Activated naive CD8-positive, alpha-beta T cell treated with anti-CD3 and anti-CD28 coated beads, Interleukin-2, amount 10 ng/mL, durations not matched to agents 7 days and 5 days (primary cell): Measurements from ENCODE around the gene USP7. TPM values are rescaled to one million over a fixed set of nuclear protein-coding genes. Genes with fewer than 3 reads are reported as not detected.

Experiments
- ATAC-seq: fragments of 150-1000 bp; cut with Tn5 transposase; one replicate; pipeline ENCODE4 v1.10.0; 2021; ENCODE audit warnings: low read depth, moderate library complexity
- POLR2A ChIA-PET: fragments of 350-600 bp; sonication (Branson Sonifier 250); formaldehyde crosslinking; loops from one replicate; lab custom pipeline; 2021; ENCODE audit warnings: antibody characterized with exemption; lab: Charles Lee
- DNase-seq: peaks from one replicate; pipeline ENCODE4 v3.0.0; 2021
- H3K27ac Mint-ChIP-seq: one replicate; pipeline ENCODE4 v1.8.0; 2022; ENCODE audit warnings: mild to moderate bottlenecking, mixed read lengths
- H3K27me3 Mint-ChIP-seq: one replicate; pipeline ENCODE4 v1.8.0; 2022; ENCODE audit warnings: mild to moderate bottlenecking, moderate library complexity, mixed read lengths
- H3K36me3 Mint-ChIP-seq: one replicate; pipeline ENCODE4 v1.8.0; 2021; ENCODE audit warnings: mild to moderate bottlenecking, mixed read lengths
- H3K4me1 Mint-ChIP-seq: one replicate; pipeline ENCODE4 v1.8.0; 2021; ENCODE audit warnings: mixed read lengths
- H3K4me3 Mint-ChIP-seq: one replicate; pipeline ENCODE4 v1.8.0; 2022; ENCODE audit warnings: mild to moderate bottlenecking, moderate library complexity, mixed read lengths
- H3K9me3 Mint-ChIP-seq: one replicate; pipeline ENCODE4 v1.8.0; 2021; ENCODE audit warnings: mixed read lengths
- total RNA-seq, 2 experiments: library from RNA; stranded (reverse); gene quantifications; one replicate each; pipeline ENCODE4 v1.2.3, GENCODE V29; 2021

Gene USP7
- total RNA-seq, 2 experiments from 2014 or later, result 153 to 162 TPM

DNA sequence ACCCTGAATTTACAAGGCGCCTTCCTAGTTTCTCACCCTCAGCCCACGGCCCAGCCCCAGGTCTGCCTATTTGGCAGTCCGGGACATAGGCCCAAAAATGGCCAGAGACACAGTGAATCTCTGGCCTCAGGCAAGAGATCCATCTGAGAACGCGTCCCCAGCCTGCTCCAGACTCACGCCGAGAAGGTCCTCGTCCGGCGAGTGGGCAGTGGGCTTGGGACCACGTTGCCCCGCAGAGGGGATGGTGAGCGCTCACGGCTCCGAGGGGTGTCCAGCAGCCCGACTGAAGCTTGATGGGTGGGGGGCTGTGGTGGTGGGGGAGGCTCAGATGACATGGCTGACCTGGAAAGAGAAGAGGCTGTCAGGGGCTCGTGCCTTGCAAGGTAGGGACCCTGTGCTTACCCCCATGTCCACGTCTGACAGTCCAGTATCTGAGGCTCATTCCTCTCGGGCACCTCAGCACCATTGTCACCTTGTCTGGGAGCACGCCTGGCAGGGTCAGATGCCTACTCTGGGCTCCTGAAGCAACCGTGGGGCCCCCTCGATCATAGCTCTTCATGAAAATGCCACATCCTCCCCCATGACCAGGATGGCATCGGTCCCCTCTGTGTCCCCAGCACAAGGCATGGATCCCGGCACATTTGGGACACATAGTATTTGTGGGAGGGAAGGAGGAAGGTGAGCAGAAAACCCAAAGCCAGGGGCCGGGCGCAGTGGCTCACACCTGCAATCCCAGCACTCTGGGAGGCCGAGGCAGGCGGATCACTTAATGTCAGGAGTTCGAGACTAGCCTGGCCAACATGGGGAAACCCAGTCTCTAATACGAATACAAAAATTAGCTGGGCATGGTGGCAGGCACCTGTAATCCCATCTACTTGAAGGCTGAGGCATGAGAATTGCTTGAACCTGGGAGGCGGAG, 104.5 kb downstream of the USP7 start:
- peaks cover 27% of the 10 kb centered on the region for H3K36me3 Mint-ChIP-seq
- ATAC-seq, result no peak
- POLR2A ChIA-PET, result interaction anchor here (2.4 kb wide), 1 partner anchor 9 kb away, joined by 10 read pairs; the partner anchor contains the start of gene CARHSP1
- no peak overlapping the region for H3K4me3 Mint-ChIP-seq
- H3K9me3 Mint-ChIP-seq, result no peaks in the 10 kb centered on the region
- H3K27ac Mint-ChIP-seq, result peak overlapping the region; percentile 34
- H3K27me3 Mint-ChIP-seq, result no peaks in the 10 kb centered on the region
- H3K4me1 Mint-ChIP-seq, result peaks cover 41% of the 10 kb centered on the region
- DNase-seq, result peak; percentile 16

DNA sequence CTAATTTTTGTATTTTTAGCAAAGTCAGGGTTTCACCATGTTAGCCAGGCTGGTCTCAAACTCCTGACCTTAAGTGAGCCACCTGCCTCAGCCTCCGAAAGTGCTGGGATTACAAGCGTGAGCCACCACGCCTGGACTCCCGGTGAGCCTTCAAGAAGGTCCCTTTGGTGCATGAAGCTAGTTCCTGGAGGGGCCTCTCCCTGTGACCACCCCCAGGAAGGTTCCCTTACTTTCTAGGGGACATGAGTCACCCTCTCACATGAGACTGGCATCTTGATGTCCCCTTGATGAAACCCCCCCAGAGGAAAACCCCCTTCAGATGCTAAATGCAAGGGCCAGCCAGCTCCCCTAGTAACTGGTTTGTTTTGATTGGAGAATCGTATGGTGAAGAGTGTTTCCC, 107.7 kb downstream of the USP7 start:
- H3K4me1 Mint-ChIP-seq, result peaks cover 32% of the 10 kb centered on the region
- no peaks in the 10 kb centered on the region for H3K27me3 Mint-ChIP-seq

DNA sequence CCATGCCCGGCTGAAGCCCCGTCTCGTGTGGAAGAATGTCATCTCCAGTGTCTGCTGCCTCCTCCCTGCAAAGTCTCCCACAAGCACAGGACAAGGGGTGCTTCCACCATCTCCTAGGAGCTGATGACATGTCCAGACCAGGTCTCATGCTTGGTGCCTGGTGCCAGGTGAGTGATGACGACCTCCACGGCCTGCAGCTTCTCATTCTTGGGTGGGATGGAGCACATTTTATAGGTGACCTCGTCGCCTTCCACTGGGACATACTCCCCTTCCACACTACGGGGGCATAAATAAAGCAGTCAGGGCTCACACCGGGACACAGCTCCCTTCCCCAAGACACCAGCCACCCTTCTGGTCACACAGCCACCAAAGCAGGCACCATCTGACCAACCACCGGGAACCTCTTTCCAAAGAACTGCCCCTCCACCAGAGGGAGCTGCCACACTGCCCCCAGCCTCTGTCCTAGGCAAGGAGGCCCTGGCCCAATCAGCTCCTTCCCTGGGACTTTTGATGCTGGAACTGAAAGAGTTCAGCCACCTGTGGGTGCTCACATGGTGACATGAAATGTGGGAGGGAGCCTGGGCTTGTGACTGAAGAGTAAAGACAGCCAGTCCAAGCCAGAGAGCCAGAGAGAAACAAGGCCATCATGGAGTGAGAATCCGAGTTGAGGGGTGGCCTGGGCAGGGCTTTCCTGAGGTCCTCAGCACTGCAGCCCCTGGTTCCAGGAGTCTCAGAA, 108.5 kb downstream of the USP7 start:
- POLR2A ChIA-PET, result interaction anchor here (1.2 to 1.5 kb wide), 2 partner anchors 8 to 11 kb away, joined by 4 read pairs; no protein-coding TSS in a partner anchor
- peak; percentile 28 for DNase-seq
- ATAC-seq, result no peak
- H3K9me3 Mint-ChIP-seq, result no peaks in the 10 kb centered on the region
- H3K4me1 Mint-ChIP-seq, result peaks cover 38% of the 10 kb centered on the region
- no peaks in the 10 kb centered on the region for H3K27me3 Mint-ChIP-seq
- peak overlapping the region; percentile 69 for H3K27ac Mint-ChIP-seq
- peaks cover 36% of the 10 kb centered on the region for H3K36me3 Mint-ChIP-seq
- no peak overlapping the region for H3K4me3 Mint-ChIP-seq

More for the DNA sequence above, 107.7 kb downstream of the USP7 start:
- H3K36me3 Mint-ChIP-seq, result peaks cover 31% of the 10 kb centered on the region
- H3K4me3 Mint-ChIP-seq, result no peak overlapping the region
- ATAC-seq, result no peak
- no peaks in the 10 kb centered on the region for H3K9me3 Mint-ChIP-seq
- H3K27ac Mint-ChIP-seq, result peak overlapping the region; percentile 48
- peak; percentile 24 for DNase-seq
- POLR2A ChIA-PET, result interaction anchor here (1.2 to 1.5 kb wide), 2 partner anchors 8 to 10 kb away, joined by 4 read pairs; no protein-coding TSS in a partner anchor

DNA sequence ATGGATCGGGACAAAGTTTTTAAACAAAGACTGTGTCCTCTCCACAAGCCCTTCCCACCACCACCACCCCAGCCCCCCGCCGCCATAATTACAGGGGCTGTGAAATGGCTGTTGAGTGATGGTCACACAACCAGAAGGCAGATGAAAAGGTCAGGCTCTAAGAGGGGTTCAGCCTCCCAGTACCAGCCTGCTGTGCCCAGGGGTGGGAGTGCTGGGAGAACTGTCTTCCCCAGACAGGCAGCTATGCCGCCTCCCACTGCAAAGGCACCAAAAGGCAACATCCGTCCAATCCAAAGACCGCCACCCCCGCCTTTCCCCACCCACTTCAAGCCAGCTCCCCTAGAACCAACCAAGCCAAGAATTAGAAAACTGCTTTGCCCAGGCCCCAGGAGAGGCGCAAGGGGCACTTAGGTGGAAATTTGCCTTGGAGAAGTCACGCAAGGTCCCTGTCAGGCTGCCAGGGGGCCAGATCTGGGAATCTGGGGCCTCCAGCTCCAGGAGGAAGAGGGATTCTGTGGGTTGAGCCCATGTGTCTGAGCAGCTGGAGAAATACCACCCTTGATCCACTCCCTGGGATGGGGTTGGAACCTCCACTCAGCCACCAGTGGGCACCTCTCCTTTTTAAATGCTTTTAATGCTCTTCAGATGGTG, 109.3 kb downstream of the USP7 start:
- Mint-ChIP-seq H3K27ac (no peak overlapping the region), H3K36me3 (peaks cover 36% of the 10 kb centered on the region), H3K9me3 (no peaks in the 10 kb centered on the region), H3K27me3 (no peaks in the 10 kb centered on the region), H3K4me3 (no peak overlapping the region), H3K4me1 (peaks cover 38% of the 10 kb centered on the region)
- POLR2A ChIA-PET, result interaction anchor here (1.2 to 2.0 kb wide), 3 partner anchors 9 to 14 kb away, joined by 4 to 16 read pairs (median 4); partner anchors contain the start of gene CARHSP1
- peak; percentile 23 for DNase-seq
- ATAC-seq, result no peak

DNA sequence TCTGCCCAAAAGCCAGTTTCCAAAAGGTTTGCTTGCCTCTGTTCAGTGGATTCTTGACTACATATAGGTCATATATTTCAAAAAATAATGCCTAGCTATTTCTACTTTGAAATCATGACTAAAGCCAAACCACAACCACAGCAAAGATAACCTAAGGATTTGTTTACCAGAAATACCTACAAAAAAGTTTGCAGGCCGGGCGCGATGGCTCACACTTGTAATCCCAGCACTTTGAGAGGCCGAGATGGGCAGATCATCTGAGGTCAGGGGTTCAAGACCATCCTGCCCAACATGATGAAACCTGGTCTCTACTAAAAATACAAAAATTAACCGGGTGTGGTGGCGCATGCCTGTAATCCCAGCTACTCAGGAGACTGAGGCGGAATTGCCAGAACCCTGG, 110.1 kb downstream of the USP7 start:
- POLR2A ChIA-PET, result interaction anchor here (1.4 to 2.0 kb wide), 2 partner anchors 10 to 15 kb away, joined by 3 to 16 read pairs; partner anchors contain the start of gene CARHSP1

DNA sequence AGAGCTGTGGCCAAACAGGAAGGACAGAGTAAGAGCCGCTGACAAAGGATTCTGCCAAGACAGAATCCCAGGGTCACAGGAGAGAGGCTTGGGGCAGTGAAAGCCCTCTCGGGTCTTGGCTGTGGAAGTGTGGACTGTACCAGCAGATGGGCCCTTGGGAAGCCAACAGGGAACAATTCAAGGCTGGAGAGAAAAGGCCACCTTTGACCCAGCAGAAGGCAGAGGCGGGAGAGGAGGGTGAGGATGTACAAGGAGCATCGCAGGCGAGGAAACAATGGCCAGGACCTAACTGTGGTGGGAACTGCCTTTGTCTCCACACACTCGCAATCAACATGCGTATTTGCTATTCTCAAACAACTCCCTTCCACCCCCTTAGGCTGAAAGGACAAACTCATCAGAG, 110.6 kb downstream of the USP7 start:
- H3K4me1 Mint-ChIP-seq, result peaks cover 33% of the 10 kb centered on the region
- H3K4me3 Mint-ChIP-seq, result no peak overlapping the region
- DNase-seq (no peak), ATAC-seq (no peak)
- H3K9me3 Mint-ChIP-seq, result no peaks in the 10 kb centered on the region
- peaks cover 32% of the 10 kb centered on the region for H3K36me3 Mint-ChIP-seq
- POLR2A ChIA-PET, result interaction anchor here (1.4 to 2.0 kb wide), 2 partner anchors 11 to 15 kb away, joined by 3 to 16 read pairs; partner anchors contain the start of gene CARHSP1
- no peaks in the 10 kb centered on the region for H3K27me3 Mint-ChIP-seq
- H3K27ac Mint-ChIP-seq, result peak overlapping the region; percentile 58

More for the DNA sequence above, 110.1 kb downstream of the USP7 start:
- no peaks in the 10 kb centered on the region for H3K9me3 Mint-ChIP-seq
- ATAC-seq, result no peak
- no peak overlapping the region for H3K4me3 Mint-ChIP-seq
- peaks cover 35% of the 10 kb centered on the region for H3K4me1 Mint-ChIP-seq
- no peaks in the 10 kb centered on the region for H3K27me3 Mint-ChIP-seq
- no peak for DNase-seq
- H3K27ac Mint-ChIP-seq, result peak overlapping the region; percentile 45
- peaks cover 34% of the 10 kb centered on the region for H3K36me3 Mint-ChIP-seq

DNA sequence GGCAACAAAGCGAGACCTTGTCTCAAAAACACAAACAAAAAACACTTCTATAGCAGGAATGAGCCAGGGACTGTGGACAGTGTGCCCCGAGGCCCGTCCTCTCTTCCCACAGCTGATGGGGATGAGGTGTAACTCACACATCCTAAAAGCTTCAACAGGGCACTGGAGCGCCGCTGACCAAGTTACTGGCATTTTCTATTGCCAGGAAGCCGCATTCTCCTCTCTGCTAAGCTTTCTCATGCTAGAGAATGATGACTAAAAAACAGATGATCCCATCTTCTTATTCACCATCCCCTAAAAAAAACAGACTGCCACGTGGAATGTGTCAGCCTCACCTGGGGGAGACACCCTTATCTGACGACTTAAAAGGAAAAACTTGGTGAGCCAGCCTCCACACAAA, 111.2 kb downstream of the USP7 start:
- Mint-ChIP-seq H3K4me1 (peaks cover 29% of the 10 kb centered on the region), H3K9me3 (no peaks in the 10 kb centered on the region), H3K4me3 (no peak overlapping the region), H3K27me3 (no peaks in the 10 kb centered on the region), H3K36me3 (peaks cover 28% of the 10 kb centered on the region), H3K27ac (peak overlapping the region; percentile 58)
- ATAC-seq (no peak), DNase-seq (no peak)
- POLR2A ChIA-PET, result interaction anchor here (1.4 to 2.0 kb wide), 3 partner anchors 11 to 16 kb away, joined by 3 to 16 read pairs (median 9); partner anchors contain the start of gene CARHSP1

DNA sequence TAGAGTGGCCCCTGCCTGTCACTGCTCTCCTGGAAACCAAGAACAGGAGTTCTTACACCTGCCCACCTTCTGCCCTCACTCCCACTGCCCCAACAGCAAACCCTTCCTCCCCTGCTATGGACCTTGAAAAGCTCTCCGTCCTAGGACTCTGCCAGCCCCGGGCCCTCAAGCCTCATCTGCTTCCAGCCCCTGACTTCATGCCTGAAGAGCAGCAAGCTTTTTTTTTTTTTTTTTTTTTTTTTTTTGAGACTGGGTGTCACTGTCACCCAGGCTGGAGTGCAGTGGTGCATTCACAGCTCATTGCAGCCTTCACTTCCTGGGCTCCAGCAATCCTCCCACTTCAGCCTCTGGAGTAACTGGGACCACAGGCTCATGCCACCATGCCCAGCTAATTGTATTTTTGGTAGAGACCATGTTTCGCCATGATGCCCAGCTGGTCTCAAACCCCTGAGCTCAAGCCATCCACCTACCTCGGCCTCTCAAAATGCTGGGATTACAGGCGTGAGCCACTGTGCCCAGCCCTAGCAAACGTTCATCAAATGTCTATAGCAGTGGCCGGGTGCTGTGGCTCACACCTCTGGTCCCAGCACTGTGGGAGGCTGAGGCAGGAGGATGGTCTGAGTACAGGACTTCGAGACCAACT, 111.8 kb downstream of the USP7 start:
- Mint-ChIP-seq H3K9me3 (no peaks in the 10 kb centered on the region), H3K4me1 (peaks cover 28% of the 10 kb centered on the region), H3K27me3 (no peaks in the 10 kb centered on the region), H3K27ac (peak overlapping the region; percentile 35), H3K4me3 (no peak overlapping the region), H3K36me3 (peaks cover 26% of the 10 kb centered on the region)
- POLR2A ChIA-PET, result interaction anchor here (0.5 to 1.8 kb wide), 3 partner anchors 17 to 245 kb away, joined by 3 to 9 read pairs (median 4); partner anchors contain the start of gene CARHSP1
- no peak for ATAC-seq
- DNase-seq, result no peak

DNA sequence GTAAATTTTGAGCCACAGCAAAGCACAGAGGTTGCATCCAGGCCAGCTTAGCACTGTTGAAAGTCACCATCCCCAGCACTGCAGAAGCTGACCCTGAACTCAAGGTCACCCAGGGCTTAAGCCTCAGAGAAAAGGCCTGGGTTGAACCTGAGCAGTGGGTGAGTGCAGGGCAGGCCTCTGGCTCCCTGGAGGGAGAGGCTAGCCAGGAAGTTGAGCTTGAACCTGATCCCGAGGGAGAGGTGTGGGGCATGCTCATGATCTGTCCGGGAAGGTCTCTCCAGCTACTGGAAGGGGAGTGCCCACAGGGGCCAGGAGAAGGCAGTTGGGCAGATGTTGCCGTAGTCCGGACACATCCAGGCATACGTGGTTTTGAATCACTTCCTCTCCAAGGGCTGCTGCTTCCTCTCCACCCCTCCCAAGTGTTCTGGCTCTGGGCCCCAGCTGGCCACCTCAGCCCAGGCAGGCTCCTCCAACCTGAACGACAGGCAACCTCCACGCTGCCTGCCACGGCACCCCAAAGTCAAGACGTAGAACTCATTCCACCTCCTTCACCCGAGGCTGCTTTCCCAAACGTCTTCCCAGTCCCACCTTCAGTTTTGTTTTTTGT, 113.3 kb downstream of the USP7 start:
- Mint-ChIP-seq H3K9me3 (no peaks in the 10 kb centered on the region), H3K27ac (peak overlapping the region; percentile 83), H3K27me3 (no peaks in the 10 kb centered on the region), H3K4me3 (peak overlapping the region; percentile 50), H3K36me3 (peaks cover 18% of the 10 kb centered on the region), H3K4me1 (peaks cover 21% of the 10 kb centered on the region)
- POLR2A ChIA-PET, result interaction anchor here (0.6 to 1.8 kb wide), 4 partner anchors 18 to 52 kb away, joined by 3 to 9 read pairs (median 4); partner anchors contain the start of gene CARHSP1
- ATAC-seq (peak; percentile 31), DNase-seq (no peak)

DNA sequence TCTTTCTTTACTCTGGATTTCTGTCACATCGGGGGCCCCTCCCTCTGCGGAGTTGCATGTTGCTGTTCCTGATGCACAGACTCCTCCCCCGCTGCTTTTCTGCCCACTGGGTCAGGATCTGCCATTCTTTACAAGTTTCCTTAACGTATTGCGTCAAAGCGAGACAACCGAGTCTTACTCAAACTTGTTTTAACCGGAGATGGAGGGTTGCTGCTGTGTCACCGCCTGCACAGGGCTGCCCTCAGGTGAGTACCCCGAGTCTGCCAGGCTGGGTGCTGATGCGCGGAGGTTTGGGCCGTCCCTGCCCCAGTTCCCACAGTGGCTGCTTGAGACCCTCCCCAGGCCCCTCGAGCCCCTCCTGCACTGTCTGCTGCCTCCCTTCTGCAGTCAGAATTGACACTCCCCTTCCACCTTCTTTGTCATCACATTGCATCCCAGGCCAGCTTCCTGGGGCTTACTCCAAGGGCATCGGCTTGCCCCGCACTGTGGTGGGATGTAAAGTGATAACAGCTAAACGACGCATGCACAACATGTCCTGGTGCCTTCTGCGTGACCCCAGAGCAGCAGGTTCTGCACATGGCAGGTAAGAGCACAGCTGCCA, 114.2 kb downstream of the USP7 start:
- no peak overlapping the region for H3K4me3 Mint-ChIP-seq
- peaks cover 16% of the 10 kb centered on the region for H3K4me1 Mint-ChIP-seq

DNA sequence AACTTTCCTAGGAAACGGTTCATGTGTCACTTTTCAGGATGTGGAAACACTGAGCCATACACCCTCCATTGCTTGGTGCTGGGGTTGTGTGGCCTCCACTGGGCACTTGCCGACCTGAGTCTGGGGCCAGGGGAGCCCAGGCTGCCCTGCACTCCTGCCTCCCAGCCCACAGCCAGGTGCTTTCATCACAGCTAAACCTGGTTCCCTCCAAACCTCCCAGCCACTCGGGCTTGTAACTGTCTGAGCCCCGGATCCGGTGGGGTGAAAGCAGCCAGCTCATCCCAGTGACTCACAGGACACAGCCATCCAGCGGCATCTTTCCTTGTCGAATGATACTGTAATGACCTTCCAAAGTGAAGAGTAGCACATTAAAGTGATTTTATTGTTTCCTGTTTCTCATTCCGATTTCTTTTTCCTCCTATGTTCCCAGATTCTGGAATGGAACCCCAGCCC, 114.7 kb downstream of the USP7 start:
- Mint-ChIP-seq H3K27me3 (no peaks in the 10 kb centered on the region), H3K27ac (peak overlapping the region; percentile 25), H3K4me1 (peaks cover 16% of the 10 kb centered on the region), H3K36me3 (peaks cover 14% of the 10 kb centered on the region), H3K9me3 (no peaks in the 10 kb centered on the region), H3K4me3 (no peak overlapping the region)
- POLR2A ChIA-PET, result interaction anchor here (1.1 to 1.8 kb wide), 2 partner anchors 31 to 32 kb away, joined by 3 to 6 read pairs; no protein-coding TSS in a partner anchor
- DNase-seq, result no peak
- ATAC-seq, result no peak

More for the DNA sequence above, 114.2 kb downstream of the USP7 start:
- Mint-ChIP-seq H3K9me3 (no peaks in the 10 kb centered on the region), H3K27me3 (no peaks in the 10 kb centered on the region), H3K27ac (peak overlapping the region; percentile 61), H3K36me3 (peaks cover 12% of the 10 kb centered on the region)
- POLR2A ChIA-PET, result interaction anchor here (0.6 to 1.8 kb wide), 4 partner anchors 19 to 33 kb away, joined by 3 to 6 read pairs (median 4); partner anchors contain the start of gene CARHSP1
- no peak for DNase-seq
- ATAC-seq, result no peak
